DND-41 (cell line): Measurements from ENCODE around the gene THSD4.

Experiments used
- EZH2 ChIP-seq: IDR thresholded peaks from 3 replicates; pipeline ENCODE4 v1.6.1; 2012; ENCODE audit warnings: borderline replicate concordance, low read depth, mild to moderate bottlenecking, moderate library complexity, low read length, inconsistent platforms; ENCODE audit not compliant: severe bottlenecking
- TF ChIP-seq, protein P1 (sequence below): IDR thresholded peaks from 2 replicates; pipeline ENCODE4 v1.5.1; 2012; ENCODE audit warnings: borderline replicate concordance, low read length, moderate library complexity, mild to moderate bottlenecking; ENCODE audit not compliant: poor library complexity, severe bottlenecking; ENCODE audit errors: extremely low read depth

DNA sequence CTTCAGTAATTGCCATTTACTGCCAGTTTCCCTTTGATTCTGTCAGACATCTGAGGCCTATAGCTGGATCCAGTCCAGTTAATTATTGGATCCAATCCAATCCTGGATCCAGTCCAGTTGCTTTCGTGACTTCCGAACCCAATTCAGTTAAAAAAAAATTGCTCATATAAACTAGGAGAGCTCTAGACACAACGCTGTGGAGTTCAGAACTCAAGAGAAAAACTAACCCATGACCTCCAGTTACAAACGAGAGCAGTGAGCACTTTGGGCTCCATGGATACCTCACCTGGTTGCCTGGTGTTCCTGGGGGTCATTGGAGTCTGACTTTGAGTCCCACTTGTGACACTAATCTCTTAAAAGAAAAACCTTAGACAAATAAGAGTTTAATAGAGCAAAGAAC, 269.8 kb downstream of the THSD4 start:
- TF ChIP-seq, protein P1, sequence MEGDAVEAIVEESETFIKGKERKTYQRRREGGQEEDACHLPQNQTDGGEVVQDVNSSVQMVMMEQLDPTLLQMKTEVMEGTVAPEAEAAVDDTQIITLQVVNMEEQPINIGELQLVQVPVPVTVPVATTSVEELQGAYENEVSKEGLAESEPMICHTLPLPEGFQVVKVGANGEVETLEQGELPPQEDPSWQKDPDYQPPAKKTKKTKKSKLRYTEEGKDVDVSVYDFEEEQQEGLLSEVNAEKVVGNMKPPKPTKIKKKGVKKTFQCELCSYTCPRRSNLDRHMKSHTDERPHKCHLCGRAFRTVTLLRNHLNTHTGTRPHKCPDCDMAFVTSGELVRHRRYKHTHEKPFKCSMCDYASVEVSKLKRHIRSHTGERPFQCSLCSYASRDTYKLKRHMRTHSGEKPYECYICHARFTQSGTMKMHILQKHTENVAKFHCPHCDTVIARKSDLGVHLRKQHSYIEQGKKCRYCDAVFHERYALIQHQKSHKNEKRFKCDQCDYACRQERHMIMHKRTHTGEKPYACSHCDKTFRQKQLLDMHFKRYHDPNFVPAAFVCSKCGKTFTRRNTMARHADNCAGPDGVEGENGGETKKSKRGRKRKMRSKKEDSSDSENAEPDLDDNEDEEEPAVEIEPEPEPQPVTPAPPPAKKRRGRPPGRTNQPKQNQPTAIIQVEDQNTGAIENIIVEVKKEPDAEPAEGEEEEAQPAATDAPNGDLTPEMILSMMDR = no peak
- no peak for TF ChIP-seq EZH2
